ENCODE results near the gene ZNF414.

ZNF414 gene

GRCh38 chr19:8506402-8506957 is 7.5 kb downstream of the ZNF414 start:
- no peak for DNase-seq (ENCODE audit: insufficient read length, low spot score)
- no peak for TF ChIP-seq CTCF (IDR thresholded peaks at IDR 0.05; ENCODE audit: insufficient read depth, missing control alignments)
- no peak for FAIRE-seq

- FAIRE-seq (no peak), DNase-seq (ENCODE audit: insufficient read length, low spot score) (peak; percentile 96)
- TF ChIP-seq CTCF (IDR thresholded peaks at IDR 0.05; ENCODE audit: insufficient read depth, missing control alignments), result peak; percentile 74
These were observed 8.1 kb downstream of the ZNF414 start for GRCh38 chr19:8505680-8506401.

DNA sequence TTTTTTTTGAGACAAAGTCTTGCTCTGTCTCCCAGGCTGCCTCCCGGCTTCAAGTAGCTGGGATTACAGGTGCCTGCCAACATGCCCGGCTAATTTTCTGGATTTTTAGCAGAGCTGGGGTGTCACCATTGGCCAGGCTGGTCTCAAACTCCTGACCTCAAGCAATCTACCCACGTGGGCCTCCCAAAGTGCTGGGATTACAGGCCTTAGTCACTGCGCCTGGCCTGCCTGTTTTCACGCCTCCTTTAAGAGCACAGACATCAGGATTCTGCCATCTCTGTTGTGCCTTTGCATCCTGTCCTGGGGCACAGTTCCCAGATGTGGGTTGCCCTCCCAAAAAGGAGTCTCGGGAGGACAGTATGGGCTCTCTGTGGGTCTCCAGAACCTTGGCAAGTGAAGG is 9.0 kb downstream of the ZNF414 start:
- DNase-seq (ENCODE audit: insufficient read length, low spot score) (no peak), FAIRE-seq (no peak)
- TF ChIP-seq CTCF (IDR thresholded peaks at IDR 0.05; ENCODE audit: insufficient read depth, missing control alignments), result no peak

DNA sequence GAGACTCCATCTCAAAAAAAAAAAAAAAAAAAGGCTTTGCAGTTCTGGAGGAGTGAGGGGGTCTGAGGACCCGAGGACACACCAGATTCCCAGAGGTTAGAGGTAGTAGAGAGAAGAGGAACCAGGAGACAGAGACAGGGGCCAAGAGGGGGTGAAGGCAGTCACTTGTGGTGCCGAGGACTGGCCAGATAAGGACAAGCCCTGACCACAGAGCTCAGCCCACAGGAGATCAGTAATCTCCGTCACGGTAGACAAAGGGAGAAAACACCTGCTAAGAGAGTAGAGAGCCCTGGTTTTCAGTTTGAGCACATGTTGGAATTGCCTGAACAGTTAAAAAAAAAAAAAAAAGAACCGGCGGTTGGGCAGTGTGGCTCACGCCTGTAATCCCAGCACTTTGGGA is 9.8 kb downstream of the ZNF414 start:
- DNase-seq (ENCODE audit: insufficient read length, low spot score) (no peak), FAIRE-seq (no peak)
- TF ChIP-seq CTCF (IDR thresholded peaks at IDR 0.05; ENCODE audit: insufficient read depth, missing control alignments), result no peak

DNA sequence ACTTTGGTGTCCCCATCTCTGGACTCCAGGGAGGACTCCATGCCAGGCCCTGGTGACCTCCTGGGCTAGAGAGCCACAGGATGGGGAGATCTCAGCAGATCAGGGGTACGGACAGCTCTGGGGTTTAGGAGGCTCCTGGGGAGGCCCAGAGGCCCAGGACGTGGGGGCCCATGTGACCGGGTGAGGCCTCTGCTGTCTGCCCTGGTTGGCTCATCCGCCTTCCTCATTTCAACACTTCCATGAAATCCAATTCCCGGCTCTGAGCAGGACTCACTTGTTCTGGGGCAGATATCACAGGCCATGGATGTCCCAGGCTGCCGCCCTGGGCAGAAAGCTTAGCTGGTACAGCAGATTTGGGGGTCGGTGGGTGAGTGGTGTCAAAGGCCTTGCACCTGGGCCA is 10.5 kb downstream of the ZNF414 start:
- DNase-seq (ENCODE audit: insufficient read length, low spot score) (no peak), FAIRE-seq (no peak)
- TF ChIP-seq CTCF (IDR thresholded peaks at IDR 0.05; ENCODE audit: insufficient read depth, missing control alignments), result no peak

DNA sequence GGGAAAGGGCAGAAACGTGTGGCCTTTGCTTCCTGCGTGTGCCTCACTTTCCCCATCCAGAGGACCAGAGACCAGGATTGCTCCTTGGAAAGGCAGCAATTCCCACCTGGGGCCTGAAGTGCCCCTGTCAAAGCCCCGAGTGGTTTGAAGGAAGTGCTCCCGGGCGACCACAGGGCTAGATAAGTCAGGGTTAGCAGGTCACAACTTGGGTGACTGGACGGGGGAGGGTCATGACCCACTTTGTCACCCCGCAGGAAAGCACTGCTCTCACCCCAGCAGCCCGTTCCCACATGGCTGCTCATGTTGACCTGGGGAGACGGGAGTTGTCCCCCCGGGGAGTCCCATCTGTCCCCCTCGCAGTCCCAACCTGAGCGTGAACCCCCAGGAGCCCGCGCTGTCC is 12.0 kb downstream of the ZNF414 start:
- no peak for TF ChIP-seq CTCF (IDR thresholded peaks at IDR 0.05; ENCODE audit: insufficient read depth, missing control alignments)
- no peak for DNase-seq (ENCODE audit: insufficient read length, low spot score)
- FAIRE-seq, result no peak

GRCh38 chr19:8501516-8501915 is 12.5 kb downstream of the ZNF414 start:
- TF ChIP-seq CTCF (IDR thresholded peaks at IDR 0.05; ENCODE audit: insufficient read depth, missing control alignments), result no peak
- no peak for FAIRE-seq
- no peak for DNase-seq (ENCODE audit: insufficient read length, low spot score)

Measured in D721Med (cell line).